Keratinocyte (primary cell): ENCODE results near the gene BEST1. TPM values are rescaled to one million over a fixed set of nuclear protein-coding genes. Genes with fewer than 3 reads are reported as not detected.

ENCODE experiments used
- DNase-seq: peaks from one replicate; pipeline ENCODE4 v3.0.0-alpha.2; 2011; ENCODE audit warnings: low read depth, missing footprints, low spot score
- FAIRE-seq: peaks from 2 replicates; lab custom pipeline; 2011; peaks lifted over from hg19 to GRCh38; lab: Jason Lieb, UNC
- H2AFZ ChIP-seq: 2 replicates; pipeline ENCODE4 v1.6.0; 2012; ENCODE audit warnings: low read length, control low read depth, inconsistent platforms; ENCODE audit not compliant: control insufficient read depth
- H3K27ac ChIP-seq: 2 replicates; pipeline ENCODE4 v1.5.1; 2011; ENCODE audit warnings: low read length; ENCODE audit not compliant: control insufficient read depth, insufficient read depth
- H3K27me3 ChIP-seq: 3 replicates; pipeline ENCODE4 v1.6.0; 2011; ENCODE audit warnings: low read length; ENCODE audit not compliant: control insufficient read depth, insufficient read depth; ENCODE audit errors: extremely low read depth
- H3K36me3 ChIP-seq, 2 experiments: 2 replicates in 1 of 2; 3 replicates in 1 of 2; pipeline ENCODE4 v1.5.1; 2011; ENCODE audit warnings: low read length in 2 of 2, mild to moderate bottlenecking in 1 of 2; ENCODE audit not compliant: control insufficient read depth in 2 of 2, insufficient read depth in 2 of 2; ENCODE audit errors: extremely low read depth in 1 of 2
- H3K4me1 ChIP-seq: 3 replicates; pipeline ENCODE4 v1.5.1; 2011; ENCODE audit warnings: low read length; ENCODE audit not compliant: control insufficient read depth, insufficient read depth; ENCODE audit errors: extremely low read depth
- H3K4me2 ChIP-seq: 3 replicates; pipeline ENCODE4 v1.6.0; 2011; ENCODE audit warnings: low read depth, low read length; ENCODE audit not compliant: control insufficient read depth, insufficient read depth; ENCODE audit errors: extremely low read depth
- H3K4me3 ChIP-seq, 3 experiments: fragments of 200-600 bp in 1 of 3; sonication (generic) in 1 of 3; 2 replicates in 2 of 3; 3 replicates in 1 of 3; pipeline ENCODE4 v1.5.1; 2011 to 2016; ENCODE audit warnings: low read length in 3 of 3, mild to moderate bottlenecking in 3 of 3, control low read depth in 2 of 3, inconsistent platforms in 1 of 3, low read depth in 1 of 3, mixed read lengths in 1 of 3, mixed run types in 1 of 3, moderate library complexity in 1 of 3; ENCODE audit not compliant: control insufficient read depth in 2 of 3, insufficient read depth in 2 of 3; ENCODE audit errors: extremely low read depth in 1 of 3
- H3K79me2 ChIP-seq: 2 replicates; pipeline ENCODE4 v1.6.0; 2012; ENCODE audit warnings: low read length; ENCODE audit not compliant: control insufficient read depth, insufficient read depth
- H3K9ac ChIP-seq: 3 replicates; pipeline ENCODE4 v1.6.0; 2011; ENCODE audit warnings: low read length; ENCODE audit not compliant: control insufficient read depth, insufficient read depth; ENCODE audit errors: extremely low read depth
- H3K9me1 ChIP-seq: 3 replicates; pipeline ENCODE4 v1.6.0; 2011; ENCODE audit warnings: low read length; ENCODE audit not compliant: control insufficient read depth, insufficient read depth; ENCODE audit errors: extremely low read depth
- H3K9me3 ChIP-seq: 2 replicates; pipeline ENCODE4 v1.5.1; 2012; ENCODE audit warnings: low read depth, low read length; ENCODE audit not compliant: control insufficient read depth
- H4K20me1 ChIP-seq: 3 replicates; pipeline ENCODE4 v1.6.0; 2011; ENCODE audit warnings: low read length; ENCODE audit not compliant: control insufficient read depth, insufficient read depth; ENCODE audit errors: extremely low read depth
- CTCF ChIP-seq, 3 experiments: IDR thresholded peaks in 1 of 3; conservative IDR thresholded peaks in 1 of 3; optimal IDR thresholded peaks in 1 of 3; 2 replicates in 2 of 3; 3 replicates in 1 of 3; pipeline versions ENCODE3 to v1.5.1; 2011; ENCODE audit warnings: low read length in 3 of 3, mild to moderate bottlenecking in 3 of 3, moderate library complexity in 2 of 3, control low read depth in 1 of 3, inconsistent platforms in 1 of 3; ENCODE audit not compliant: insufficient read depth in 2 of 3; ENCODE audit errors: extremely low read depth in 1 of 3
- EZH2 ChIP-seq: IDR thresholded peaks from one replicate; pipeline ENCODE4 v1.6.1; 2012; ENCODE audit warnings: inconsistent platforms, mild to moderate bottlenecking, low read length, moderate library complexity
- dilution Hi-C: fragments of 300-500 bp; cut with MboI; formaldehyde crosslinking; loops from one replicate; pipeline ENCODE4 v1.7.0; 2020; ENCODE audit warnings: low sequenced_read_pairs; ENCODE audit not compliant: extremely low pct_ligation_motif_present
- polyA plus RNA-seq, 5 experiments: library from polyadenylated mRNA; depleted of rRNA in 3 of 5; stranded (reverse) in 3 of 5; stranded (forward) in 1 of 5; unstranded in 1 of 5; fragments of >200 nt; gene quantifications; 1 replicate in 1 of 5; 2 replicates in 3 of 5; 3 replicates in 1 of 5; pipeline versions ENCODE4 v1.2.1 to v1.2.3, GENCODE V29; 2011 to 2012; ENCODE audit warnings: missing spikeins in 2 of 5, low read depth in 1 of 5, low replicate concordance in 1 of 5

BEST1 gene
- polyA plus RNA-seq, 1 donor (not counting 4 experiments of a cell fraction or from before 2014, with no cell fraction given), result 0.13 TPM

GRCh38 chr11:62008193-62008592, 58.0 kb downstream of the BEST1 start:
- Histone ChIP-seq H3K9ac (no peak overlapping the region), H3K4me2 (no peak overlapping the region), H3K27me3 (no peaks in the 10 kb centered on the region), H3K4me1 (peaks cover 7% of the 10 kb centered on the region), H3K9me1 (no peaks in the 10 kb centered on the region), H3K36me3 (no peaks in the 10 kb centered on the region), H4K20me1 (no peaks in the 10 kb centered on the region), H3K4me3 (no peak overlapping the region), H3K9me3 (no peaks in the 10 kb centered on the region), H3K27ac (no peak overlapping the region), H2AFZ (no peak overlapping the region), H3K79me2 (no peaks in the 10 kb centered on the region)
- dilution Hi-C loops, result no loop called here
- no peak for FAIRE-seq
- TF ChIP-seq CTCF (optimal IDR thresholded peaks at IDR 0.05 in 1 of 3, IDR thresholded peaks at IDR 0.05 in 1 of 3, conservative IDR thresholded peaks at IDR 0.05 in 1 of 3; ENCODE audit: extremely low read depth in 1 of 3, insufficient read depth in 2 of 3, low read length in 3 of 3) (no peak), EZH2 (no peak)
- no peak for DNase-seq

- Histone ChIP-seq H3K4me3 (no peak overlapping the region), H3K4me2 (no peak overlapping the region), H2AFZ (no peak overlapping the region), H3K9ac (no peak overlapping the region), H4K20me1 (no peaks in the 10 kb centered on the region), H3K4me1 (peaks cover 14% of the 10 kb centered on the region), H3K79me2 (no peaks in the 10 kb centered on the region), H3K9me1 (no peaks in the 10 kb centered on the region), H3K27ac (no peak overlapping the region), H3K27me3 (no peaks in the 10 kb centered on the region), H3K36me3 (no peaks in the 10 kb centered on the region), H3K9me3 (no peaks in the 10 kb centered on the region)
- DNase-seq, result no peak
- TF ChIP-seq CTCF (optimal IDR thresholded peaks at IDR 0.05 in 1 of 3, IDR thresholded peaks at IDR 0.05 in 1 of 3, conservative IDR thresholded peaks at IDR 0.05 in 1 of 3; ENCODE audit: extremely low read depth in 1 of 3, insufficient read depth in 2 of 3, low read length in 3 of 3), result no peak
- FAIRE-seq, result no peak
- dilution Hi-C loops, result no loop called here
Observed at GRCh38 chr11:62010935-62011528, 60.9 kb downstream of the BEST1 start.
